HG03457 (cell line): ENCODE measurements around the gene CACNG4.

Experiments used
- ATAC-seq: cut with Tn5 transposase; IDR thresholded peaks from one replicate; pipeline ENCODE4 v1.9.1; 2021; ENCODE audit warnings: moderate number of reproducible peaks; ENCODE audit not compliant: unreplicated experiment

The CACNG4 gene

DNA sequence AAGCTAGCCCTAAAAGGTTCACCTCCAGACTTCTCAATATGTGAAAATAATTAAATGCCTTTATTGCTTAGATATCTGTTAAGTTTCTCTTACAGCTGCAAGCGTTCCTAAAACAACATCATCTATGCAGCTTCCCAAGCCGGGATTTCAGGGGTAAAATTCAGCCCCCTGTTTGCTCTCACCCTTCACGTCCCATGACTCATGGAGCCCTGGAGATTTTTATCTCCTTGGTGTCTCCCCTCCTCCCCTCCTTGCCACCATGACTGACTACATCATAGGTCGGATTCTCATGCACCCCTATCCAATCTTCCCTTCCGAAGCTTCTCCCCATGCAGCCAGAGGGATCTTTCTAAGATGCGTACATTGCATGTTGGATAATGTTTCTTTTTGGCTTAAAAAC, 21.0 kb upstream of the CACNG4 start:
- ATAC-seq = no peak

DNA sequence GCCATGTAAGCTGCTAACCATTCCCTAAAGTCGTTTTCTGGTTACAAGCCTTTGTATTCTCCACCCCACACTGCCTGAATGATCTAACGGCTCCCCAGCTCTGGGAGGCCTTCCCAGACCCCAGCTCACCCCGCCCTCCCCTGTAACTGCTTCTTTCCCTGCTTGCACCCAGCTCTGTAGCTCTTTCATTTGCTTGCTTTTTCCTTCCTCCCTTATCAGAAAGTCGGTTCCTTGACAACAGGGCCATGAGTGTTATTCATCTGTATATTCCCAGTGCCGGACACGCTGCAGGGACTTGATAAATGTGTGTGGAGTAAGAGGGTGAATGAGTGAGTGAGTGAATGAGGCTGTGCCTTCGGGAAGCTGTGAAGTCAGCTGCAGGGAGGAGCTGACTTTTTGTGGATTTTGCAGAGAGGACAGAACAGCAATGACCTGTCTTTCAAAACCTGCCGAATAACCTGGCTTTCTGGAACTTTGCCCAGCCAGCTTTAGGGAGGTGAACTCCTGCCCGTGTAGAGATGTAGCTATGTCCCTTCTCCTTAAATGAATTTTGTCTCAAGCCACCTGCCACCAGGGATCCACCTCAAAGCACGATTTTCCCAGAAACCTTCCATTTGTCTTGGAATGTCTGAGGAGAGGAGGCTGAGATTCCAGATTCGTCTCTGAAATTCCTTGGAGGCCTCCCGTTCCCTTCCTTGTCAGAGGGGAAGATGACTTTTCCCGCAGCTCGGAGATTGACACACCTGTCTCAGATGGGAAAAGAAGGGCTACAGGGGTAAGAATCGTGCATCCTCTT, 20.0 kb upstream of the CACNG4 start:
- ATAC-seq = no peak

GRCh38 chr17:66945147-66945835, 19.2 kb upstream of the CACNG4 start:
- no peak for ATAC-seq

GRCh38 chr17:66946251-66946650, 18.3 kb upstream of the CACNG4 start:
- ATAC-seq = no peak

DNA sequence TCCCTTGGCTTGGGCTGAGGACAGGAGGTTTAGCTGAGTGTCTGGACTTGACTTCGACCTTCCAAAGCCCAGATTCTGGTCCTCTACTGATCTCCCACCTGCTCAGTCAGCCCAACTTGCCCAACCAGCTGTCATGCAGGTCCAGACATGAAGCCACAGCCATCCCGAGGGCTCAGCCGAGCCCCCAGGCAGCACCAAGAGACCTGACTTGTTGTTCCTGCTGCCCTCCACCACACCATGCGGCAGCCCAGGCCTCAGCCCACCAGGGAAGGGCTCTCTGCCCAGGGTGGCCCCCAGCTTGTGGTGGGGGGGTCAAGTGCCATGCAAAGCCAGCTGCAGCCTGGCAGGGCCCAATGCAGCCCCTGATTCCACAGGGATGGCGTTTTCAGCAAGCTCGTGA, 17.2 kb upstream of the CACNG4 start:
- no peak for ATAC-seq

DNA sequence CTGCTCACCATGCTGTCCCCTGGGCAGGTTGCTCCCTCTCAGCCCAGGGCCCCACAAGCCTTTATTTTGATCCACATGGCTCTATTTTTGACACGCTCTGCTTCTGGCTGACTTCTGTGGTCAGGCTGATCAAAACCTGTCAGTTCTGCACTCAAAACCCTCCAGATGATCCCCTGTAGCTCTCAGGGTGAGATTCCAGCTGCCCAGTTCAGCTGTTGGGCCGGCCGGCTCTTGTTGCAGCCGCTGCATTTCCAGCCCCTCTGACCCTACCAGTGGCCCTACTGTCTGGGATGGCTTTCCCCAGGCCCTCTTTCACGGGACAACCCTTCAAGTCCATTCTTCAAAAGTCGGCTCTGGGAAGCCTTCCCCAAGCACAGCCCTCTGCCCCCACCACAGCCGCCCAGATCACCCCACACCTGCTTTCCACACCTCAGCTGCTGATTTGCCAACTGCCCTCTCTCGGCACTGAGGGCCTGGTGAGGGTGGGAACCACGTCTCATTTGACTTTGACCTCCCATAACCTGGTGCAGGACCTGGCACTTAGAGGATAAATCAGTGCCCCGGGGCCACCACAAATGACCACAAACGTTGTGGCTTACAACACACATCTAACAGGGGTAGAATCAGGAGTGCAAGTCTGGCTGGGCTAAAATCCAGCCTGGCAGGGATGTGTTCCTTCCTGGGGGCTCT, 16.3 kb upstream of the CACNG4 start:
- no peak for ATAC-seq

DNA sequence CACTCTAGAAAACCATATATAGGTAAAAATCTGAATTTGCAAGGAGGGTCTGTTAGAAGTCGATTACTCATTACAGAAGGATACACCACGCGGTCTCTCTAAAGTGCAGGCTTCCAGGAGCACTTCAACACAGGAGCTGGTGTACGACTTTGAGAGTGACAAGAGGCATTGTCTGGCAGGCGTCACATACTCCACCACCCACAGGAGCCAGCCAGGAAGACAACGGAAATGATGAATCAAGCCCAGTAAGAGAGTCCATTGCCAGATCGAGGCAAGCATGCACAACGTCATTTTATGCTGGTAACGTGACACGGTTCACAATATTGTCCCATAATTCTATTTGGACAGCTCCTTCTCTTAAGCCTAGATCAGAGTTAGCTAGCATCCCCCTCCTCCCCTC, 15.0 kb upstream of the CACNG4 start:
- ATAC-seq = no peak

GRCh38 chr17:66950325-66950724, 14.2 kb upstream of the CACNG4 start:
- ATAC-seq = no peak

DNA sequence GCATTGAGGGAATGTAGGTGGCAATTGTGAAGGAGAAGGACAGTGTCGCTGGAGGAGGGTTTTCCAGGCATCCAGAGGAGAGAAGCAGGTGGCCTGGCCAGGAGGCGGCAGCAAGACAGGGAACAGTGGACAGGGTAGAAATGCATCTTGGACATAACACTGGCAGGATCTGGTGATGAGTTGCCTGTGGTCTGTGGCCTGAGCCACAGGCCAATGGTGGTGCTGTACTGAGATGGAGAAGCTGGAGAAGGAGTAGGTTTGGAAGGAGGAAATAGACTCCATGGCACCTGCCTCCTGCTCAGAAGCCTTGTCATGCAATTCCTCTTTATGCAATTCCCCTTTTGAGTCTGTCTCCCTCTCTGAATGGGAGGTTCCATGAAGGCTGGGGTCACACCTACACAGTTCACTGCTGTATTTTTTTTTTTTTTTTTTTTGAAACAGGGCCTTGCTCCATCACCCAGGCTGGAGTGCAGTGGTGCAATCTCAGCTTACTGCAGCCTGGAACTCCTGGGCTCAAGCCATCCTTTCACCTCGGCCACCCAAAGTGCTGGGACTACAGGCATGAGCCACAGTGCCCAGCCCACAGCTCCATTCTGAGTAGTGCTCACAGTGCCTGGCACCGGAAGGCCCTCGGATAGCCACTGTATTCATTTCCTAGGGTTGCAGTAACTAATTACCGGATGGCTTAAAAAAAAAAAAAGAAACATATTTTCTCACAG, 13.5 kb upstream of the CACNG4 start:
- ATAC-seq = no peak

DNA sequence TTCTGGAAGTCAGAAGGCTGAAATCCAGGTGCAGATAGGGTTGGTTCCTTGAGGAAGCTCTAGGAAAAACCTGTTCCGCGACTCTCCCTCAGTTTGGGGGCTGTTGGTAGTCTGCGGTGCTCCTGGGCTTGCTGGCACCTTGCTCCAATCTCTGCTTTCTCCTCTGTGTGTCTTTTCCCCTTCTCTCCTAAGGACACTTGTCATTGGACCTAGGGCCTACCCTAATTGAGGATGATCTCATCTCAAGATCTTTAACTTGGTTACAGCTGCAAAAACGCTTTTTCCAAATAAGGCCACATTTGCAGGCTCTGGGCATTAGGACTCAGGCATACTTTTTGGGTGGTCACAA, 12.9 kb upstream of the CACNG4 start:
- no peak for ATAC-seq

GRCh38 chr17:66952031-66952524, 12.4 kb upstream of the CACNG4 start:
- ATAC-seq = no peak

GRCh38 chr17:66952681-66953629, 11.6 kb upstream of the CACNG4 start:
- ATAC-seq = no peak

DNA sequence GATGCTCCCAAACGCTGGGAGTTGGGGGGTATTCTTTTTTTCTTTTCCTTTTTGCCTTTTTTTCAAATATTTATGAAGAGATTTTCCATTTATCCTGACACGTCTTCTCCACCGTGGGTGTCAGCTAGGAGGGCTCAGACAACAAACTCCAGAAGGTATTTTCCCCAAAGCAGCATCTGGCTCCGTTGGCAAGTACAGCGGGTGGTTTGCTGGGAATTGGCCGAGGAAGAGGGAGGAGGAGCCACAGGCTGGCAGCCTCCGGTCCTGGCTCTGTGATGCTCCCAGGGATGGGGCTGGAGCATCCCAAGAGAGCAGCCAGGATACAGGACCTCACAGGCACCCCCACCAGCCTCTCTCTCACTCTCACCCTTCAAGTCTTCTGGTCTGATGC, 10.9 kb upstream of the CACNG4 start:
- no peak for ATAC-seq

- no peak for ATAC-seq
Observed at GRCh38 chr17:66954632-66955031, 9.9 kb upstream of the CACNG4 start.

- ATAC-seq = no peak
Observed at GRCh38 chr17:66955821-66956220, 8.7 kb upstream of the CACNG4 start.

DNA sequence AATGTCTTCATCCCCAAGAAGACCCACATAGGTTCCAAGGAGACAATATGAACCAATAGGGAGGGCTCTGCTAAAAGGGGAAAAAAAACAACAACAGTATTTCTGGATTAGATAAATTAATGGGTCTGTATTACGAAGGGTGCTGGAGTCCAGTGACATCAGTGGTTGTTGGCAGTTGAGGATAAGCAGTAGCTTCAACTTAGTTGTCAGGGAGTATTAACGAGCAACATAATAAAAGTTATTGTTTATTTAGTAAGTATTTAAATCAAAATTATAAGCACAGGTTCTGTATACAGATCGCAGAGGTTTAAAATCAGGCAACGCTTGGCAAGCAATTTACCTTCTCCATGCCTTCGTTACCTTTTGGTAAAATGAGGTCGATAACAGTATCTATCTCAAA, 7.6 kb upstream of the CACNG4 start:
- ATAC-seq = no peak

DNA sequence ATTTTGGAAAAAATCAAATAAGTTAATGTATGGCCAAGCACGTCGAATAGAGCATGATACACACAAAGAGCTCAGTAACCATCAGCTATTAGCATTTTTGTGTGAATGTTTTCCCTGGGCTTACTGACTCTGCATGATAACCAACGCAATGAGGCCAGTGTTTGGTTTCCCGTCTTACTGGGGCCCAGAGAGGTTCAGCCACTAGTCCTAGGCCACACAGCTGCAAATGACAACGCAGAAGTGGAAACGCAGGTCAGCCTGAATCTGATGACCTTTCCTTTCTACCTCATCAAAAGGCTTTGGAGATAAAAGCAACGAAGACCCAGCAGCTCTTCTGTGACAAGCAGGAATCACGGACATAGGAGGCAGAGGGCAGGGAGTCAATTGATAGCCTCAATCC, 7.2 kb upstream of the CACNG4 start:
- no peak for ATAC-seq

- ATAC-seq = no peak
Observed at GRCh38 chr17:66957951-66958579, 6.4 kb upstream of the CACNG4 start.

GRCh38 chr17:66959641-66960375, 4.7 kb upstream of the CACNG4 start:
- no peak for ATAC-seq
